Endodermal cell (in vitro differentiated cells): Measurements from ENCODE around the gene CHERP. TPM values are rescaled to one million over a fixed set of nuclear protein-coding genes. Genes with fewer than 3 reads are reported as not detected.

Experiments
- DNase-seq: peaks from one replicate; pipeline ENCODE4 v3.0.0-alpha.2; 2017
- H3K27ac ChIP-seq: 2 replicates; pipeline ENCODE4 v1.5.1; 2013; ENCODE audit warnings: mild to moderate bottlenecking, low read depth, low read length, moderate library complexity
- H3K27me3 ChIP-seq: 2 replicates; pipeline ENCODE4 v1.6.1; 2013; ENCODE audit warnings: mild to moderate bottlenecking, low read length, moderate library complexity; ENCODE audit not compliant: insufficient read depth, control insufficient read depth, poor library complexity, severe bottlenecking
- H3K36me3 ChIP-seq: 2 replicates; pipeline ENCODE4 v1.7.0; 2013; ENCODE audit warnings: mild to moderate bottlenecking, low read length, moderate library complexity; ENCODE audit not compliant: control insufficient read depth, insufficient read depth
- H3K4me1 ChIP-seq: one replicate; pipeline ENCODE4 v1.7.0; 2013; ENCODE audit warnings: low read length; ENCODE audit not compliant: control insufficient read depth, insufficient read depth
- H3K4me3 ChIP-seq: 2 replicates; pipeline ENCODE4 v1.5.1; 2013; ENCODE audit warnings: mild to moderate bottlenecking, low read length, moderate library complexity
- H3K9ac ChIP-seq: 2 replicates; pipeline ENCODE4 v1.6.1; 2013; ENCODE audit warnings: mild to moderate bottlenecking, low read length, moderate library complexity; ENCODE audit not compliant: poor library complexity, severe bottlenecking; ENCODE audit errors: extremely low read depth
- H3K9me3 ChIP-seq: 2 replicates; pipeline ENCODE4 v1.6.1; 2013; ENCODE audit warnings: mild to moderate bottlenecking, low read length, moderate library complexity; ENCODE audit not compliant: control insufficient read depth
- H3K27ac Mint-ChIP-seq: 2 replicates; pipeline ENCODE4 v1.8.0; 2020; ENCODE audit warnings: mixed read lengths
- H3K27me3 Mint-ChIP-seq: 2 replicates; pipeline ENCODE4 v1.8.0; 2021; ENCODE audit warnings: mild to moderate bottlenecking, mixed read lengths; ENCODE audit not compliant: insufficient read depth
- H3K36me3 Mint-ChIP-seq: 2 replicates; pipeline ENCODE4 v1.8.0; 2020; ENCODE audit warnings: low read depth, mixed read lengths
- H3K4me1 Mint-ChIP-seq: 2 replicates; pipeline ENCODE4 v1.8.0; 2020; ENCODE audit warnings: mixed read lengths
- H3K4me3 Mint-ChIP-seq: 2 replicates; pipeline ENCODE4 v1.8.0; 2020; ENCODE audit warnings: mild to moderate bottlenecking, moderate library complexity, mixed read lengths
- H3K9me3 Mint-ChIP-seq: 2 replicates; pipeline ENCODE4 v1.8.0; 2020; ENCODE audit warnings: mild to moderate bottlenecking, mixed read lengths
- WGBS, 2 experiments: methylation state at CpG; one replicate each; pipeline versions ENCODE4 v1.1.5 to v1.1.7; 2013; ENCODE audit warnings: missing lambda C conversion rate in 2 of 2, mixed read lengths in 1 of 2; ENCODE audit not compliant: insufficient coverage in 1 of 2, insufficient read length in 1 of 2; 5-methylcytosine and 5-hydroxymethylcytosine counted together
- total RNA-seq, 2 donors: library from RNA; stranded (reverse); fragmentation: NEBNext Ultra II Directional in 1 of 2; extraction: Animal tissue kit (Norgen Biotek cat#: 25700) in 1 of 2; gene quantifications; 2 replicates in 1 of 2; 3 replicates in 1 of 2; pipeline ENCODE4 v1.2.1, GENCODE V29; 2021
- TF ChIP-seq, protein P1 (sequence below): fragments of 200-600 bp; sonication (generic); conservative IDR thresholded peaks from 2 replicates; pipeline ENCODE4 v1.5.0; 2021; ENCODE audit warnings: antibody characterized with exemption, mild to moderate bottlenecking

CHERP gene
- total RNA-seq, 2 donors from 2014 or later = 69.5 to 71.5 TPM

GRCh38 chr19:16566161-16566560 lies 23.9 kb upstream of the CHERP start:
- no peak overlapping the region for H3K9ac ChIP-seq
- H3K27me3 ChIP-seq = no peaks in the 10 kb centered on the region
- Mint-ChIP-seq H3K27ac (no peak overlapping the region), H3K4me3 (no peak overlapping the region), H3K4me1 (no peaks in the 10 kb centered on the region), H3K9me3 (no peaks in the 10 kb centered on the region), H3K27me3 (no peaks in the 10 kb centered on the region), H3K36me3 (peaks cover 60% of the 10 kb centered on the region)
- 95% methylated on average over 9 to 10 of the region's 10 CpGs for WGBS, 2 experiments
- no peaks in the 10 kb centered on the region for H3K4me1 ChIP-seq
- peaks cover 51% of the 10 kb centered on the region for H3K36me3 ChIP-seq
- TF ChIP-seq, protein P1, sequence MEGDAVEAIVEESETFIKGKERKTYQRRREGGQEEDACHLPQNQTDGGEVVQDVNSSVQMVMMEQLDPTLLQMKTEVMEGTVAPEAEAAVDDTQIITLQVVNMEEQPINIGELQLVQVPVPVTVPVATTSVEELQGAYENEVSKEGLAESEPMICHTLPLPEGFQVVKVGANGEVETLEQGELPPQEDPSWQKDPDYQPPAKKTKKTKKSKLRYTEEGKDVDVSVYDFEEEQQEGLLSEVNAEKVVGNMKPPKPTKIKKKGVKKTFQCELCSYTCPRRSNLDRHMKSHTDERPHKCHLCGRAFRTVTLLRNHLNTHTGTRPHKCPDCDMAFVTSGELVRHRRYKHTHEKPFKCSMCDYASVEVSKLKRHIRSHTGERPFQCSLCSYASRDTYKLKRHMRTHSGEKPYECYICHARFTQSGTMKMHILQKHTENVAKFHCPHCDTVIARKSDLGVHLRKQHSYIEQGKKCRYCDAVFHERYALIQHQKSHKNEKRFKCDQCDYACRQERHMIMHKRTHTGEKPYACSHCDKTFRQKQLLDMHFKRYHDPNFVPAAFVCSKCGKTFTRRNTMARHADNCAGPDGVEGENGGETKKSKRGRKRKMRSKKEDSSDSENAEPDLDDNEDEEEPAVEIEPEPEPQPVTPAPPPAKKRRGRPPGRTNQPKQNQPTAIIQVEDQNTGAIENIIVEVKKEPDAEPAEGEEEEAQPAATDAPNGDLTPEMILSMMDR = no peak
- no peaks in the 10 kb centered on the region for H3K9me3 ChIP-seq
- H3K27ac ChIP-seq = no peak overlapping the region
- no peak overlapping the region for H3K4me3 ChIP-seq
- DNase-seq = no peak

DNA sequence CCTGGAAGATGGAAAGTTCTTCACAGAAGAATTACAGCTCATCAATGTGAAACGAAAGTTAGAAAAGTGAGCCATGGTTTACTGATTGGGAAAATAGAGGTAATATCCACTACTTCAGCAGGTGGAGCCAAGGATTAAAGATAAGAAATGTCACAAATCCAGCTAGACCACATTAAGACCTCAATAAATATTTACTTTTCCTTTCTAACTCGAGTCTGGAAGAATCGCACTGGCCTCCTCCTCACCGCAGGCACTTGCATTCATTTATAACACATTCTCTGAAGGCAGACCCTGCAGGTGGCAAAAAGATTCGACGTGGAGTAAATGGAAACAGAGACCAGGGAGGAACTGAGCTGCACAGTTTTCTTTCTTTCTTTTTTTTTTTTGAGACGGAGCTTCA lies 22.6 kb upstream of the CHERP start:
- Histone ChIP-seq H3K36me3 (peaks cover 53% of the 10 kb centered on the region), H3K9ac (no peak overlapping the region), H3K4me3 (no peak overlapping the region), H3K9me3 (no peaks in the 10 kb centered on the region), H3K4me1 (no peaks in the 10 kb centered on the region), H3K27ac (no peak overlapping the region), H3K27me3 (no peaks in the 10 kb centered on the region)
- Mint-ChIP-seq H3K27ac (no peak overlapping the region), H3K27me3 (no peaks in the 10 kb centered on the region), H3K36me3 (peaks cover 59% of the 10 kb centered on the region), H3K4me3 (no peak overlapping the region), H3K9me3 (no peaks in the 10 kb centered on the region), H3K4me1 (no peaks in the 10 kb centered on the region)
- WGBS, 2 experiments = 91 to 94% methylated on average over 6 to 7 of the region's 7 CpGs
- TF ChIP-seq, protein P1 = no peak
- DNase-seq = no peak

GRCh38 chr19:16562608-16563025 lies 20.4 kb upstream of the CHERP start:
- Mint-ChIP-seq H3K36me3 (peaks cover 55% of the 10 kb centered on the region), H3K4me3 (no peak overlapping the region), H3K4me1 (no peaks in the 10 kb centered on the region), H3K27me3 (no peaks in the 10 kb centered on the region), H3K9me3 (no peaks in the 10 kb centered on the region), H3K27ac (no peak overlapping the region)
- DNase-seq = no peak
- TF ChIP-seq, protein P1 = no peak
- H3K9ac ChIP-seq = no peak overlapping the region
- H3K4me3 ChIP-seq = no peak overlapping the region
- no peaks in the 10 kb centered on the region for H3K4me1 ChIP-seq
- H3K36me3 ChIP-seq = peaks cover 48% of the 10 kb centered on the region
- H3K27ac ChIP-seq = no peak overlapping the region
- no peaks in the 10 kb centered on the region for H3K27me3 ChIP-seq
- H3K9me3 ChIP-seq = no peaks in the 10 kb centered on the region
- 95 to 97% methylated on average over 5 to 6 of the region's 6 CpGs for WGBS, 2 experiments
